Gastrocnemius medialis (tissue), 4 donors: ENCODE data around the gene CRYBG1.

Experiments used
- POLR2A ChIP-seq, 2 donors: fragments of 450-650 bp; IDR thresholded peaks; one replicate each; pipeline ENCODE4 v1.6.1; 2017; ENCODE audit warnings: antibody characterized with exemption in 2 of 2, mild to moderate bottlenecking in 2 of 2, moderate library complexity in 2 of 2
- TF ChIP-seq, protein P1 (sequence below), 5 experiments: fragments of 450-650 bp in 3 of 5; fragments of 200-600 bp in 2 of 5; sonication (generic) in 2 of 5; IDR thresholded peaks in 4 of 5; conservative IDR thresholded peaks in 1 of 5; 1 replicate in 4 of 5; 2 replicates in 1 of 5; pipeline ENCODE4 v1.5.1; 2016 to 2019; ENCODE audit warnings: antibody characterized with exemption in 5 of 5, mild to moderate bottlenecking in 3 of 5, moderate library complexity in 3 of 5

DNA sequence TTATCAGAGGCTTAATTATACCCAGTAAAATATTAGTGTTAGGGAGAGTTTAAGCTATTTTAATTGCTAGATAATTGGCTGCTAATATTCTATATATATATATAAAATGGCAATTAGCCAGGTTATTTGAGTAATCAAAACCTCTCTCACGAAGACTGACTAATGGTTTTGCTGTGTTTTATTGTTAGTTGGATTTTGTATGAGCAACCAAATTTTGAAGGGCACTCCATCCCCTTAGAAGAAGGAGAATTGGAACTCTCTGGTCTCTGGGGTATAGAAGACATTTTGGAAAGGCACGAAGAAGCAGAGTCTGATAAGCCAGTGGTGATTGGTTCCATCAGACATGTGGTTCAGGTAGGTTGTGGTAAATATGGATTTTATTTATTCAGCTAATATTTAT is 166.6 kb downstream of the CRYBG1 start:
- no peak for TF ChIP-seq POLR2A (IDR thresholded peaks at IDR 0.05)
- TF ChIP-seq, protein P1, sequence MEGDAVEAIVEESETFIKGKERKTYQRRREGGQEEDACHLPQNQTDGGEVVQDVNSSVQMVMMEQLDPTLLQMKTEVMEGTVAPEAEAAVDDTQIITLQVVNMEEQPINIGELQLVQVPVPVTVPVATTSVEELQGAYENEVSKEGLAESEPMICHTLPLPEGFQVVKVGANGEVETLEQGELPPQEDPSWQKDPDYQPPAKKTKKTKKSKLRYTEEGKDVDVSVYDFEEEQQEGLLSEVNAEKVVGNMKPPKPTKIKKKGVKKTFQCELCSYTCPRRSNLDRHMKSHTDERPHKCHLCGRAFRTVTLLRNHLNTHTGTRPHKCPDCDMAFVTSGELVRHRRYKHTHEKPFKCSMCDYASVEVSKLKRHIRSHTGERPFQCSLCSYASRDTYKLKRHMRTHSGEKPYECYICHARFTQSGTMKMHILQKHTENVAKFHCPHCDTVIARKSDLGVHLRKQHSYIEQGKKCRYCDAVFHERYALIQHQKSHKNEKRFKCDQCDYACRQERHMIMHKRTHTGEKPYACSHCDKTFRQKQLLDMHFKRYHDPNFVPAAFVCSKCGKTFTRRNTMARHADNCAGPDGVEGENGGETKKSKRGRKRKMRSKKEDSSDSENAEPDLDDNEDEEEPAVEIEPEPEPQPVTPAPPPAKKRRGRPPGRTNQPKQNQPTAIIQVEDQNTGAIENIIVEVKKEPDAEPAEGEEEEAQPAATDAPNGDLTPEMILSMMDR (IDR thresholded peaks at IDR 0.05 in 4 of 5, conservative IDR thresholded peaks at IDR 0.05 in 1 of 5), result no peak
